Tibial artery (tissue), 4 donors: ENCODE measurements around the gene ZYX.

Experiments
- DNase-seq, 2 donors: peaks; one replicate each; pipeline ENCODE4 v3.0.0-alpha.2; 2019
- H3K27ac ChIP-seq, 2 donors: fragments of 200-600 bp; sonication (generic) in 1 of 2; 1 replicate in 1 of 2; 2 replicates in 1 of 2; pipeline ENCODE4 v1.5.1; 2018 to 2019; ENCODE audit warnings: mild to moderate bottlenecking in 1 of 2
- H3K27me3 ChIP-seq, 2 donors: fragments of 200-600 bp; sonication (generic) in 1 of 2; one replicate each; pipeline versions ENCODE4 v1.5.1 to v1.6.0; 2016 to 2019
- H3K36me3 ChIP-seq, 3 donors: fragments of 200-600 bp; sonication (generic) in 2 of 3; one replicate each; pipeline ENCODE4 v1.5.1; 2016 to 2019; ENCODE audit warnings: mild to moderate bottlenecking in 2 of 3
- H3K4me1 ChIP-seq, 4 donors: fragments of 200-600 bp; sonication (generic) in 2 of 4; 1 replicate in 3 of 4; 2 replicates in 1 of 4; pipeline ENCODE4 v1.5.1; 2016 to 2019
- H3K4me3 ChIP-seq, 2 donors: fragments of 200-600 bp; sonication (generic) in 1 of 2; 1 replicate in 1 of 2; 2 replicates in 1 of 2; pipeline ENCODE4 v1.5.1; 2018 to 2019; ENCODE audit warnings: mild to moderate bottlenecking in 2 of 2
- H3K9me3 ChIP-seq, 3 donors: fragments of 200-600 bp; sonication (generic) in 1 of 3; one replicate each; pipeline ENCODE4 v1.5.1; 2016 to 2019
- intact Hi-C: fragments of 100-400 bp; cut with DNase I; formaldehyde crosslinking; loops from one replicate; pipeline ENCODE4 v1.15.0; 2023; ENCODE audit warnings: low total_unique reads
- TF ChIP-seq, protein P1 (sequence below), 2 experiments: fragments of 200-600 bp in 1 of 2; fragments of 450-650 bp in 1 of 2; IDR thresholded peaks; one replicate each; pipeline ENCODE4 v1.5.1; 2017 to 2019; ENCODE audit warnings: antibody characterized with exemption in 2 of 2, mild to moderate bottlenecking in 1 of 2, moderate library complexity in 1 of 2

The ZYX gene, protein sequence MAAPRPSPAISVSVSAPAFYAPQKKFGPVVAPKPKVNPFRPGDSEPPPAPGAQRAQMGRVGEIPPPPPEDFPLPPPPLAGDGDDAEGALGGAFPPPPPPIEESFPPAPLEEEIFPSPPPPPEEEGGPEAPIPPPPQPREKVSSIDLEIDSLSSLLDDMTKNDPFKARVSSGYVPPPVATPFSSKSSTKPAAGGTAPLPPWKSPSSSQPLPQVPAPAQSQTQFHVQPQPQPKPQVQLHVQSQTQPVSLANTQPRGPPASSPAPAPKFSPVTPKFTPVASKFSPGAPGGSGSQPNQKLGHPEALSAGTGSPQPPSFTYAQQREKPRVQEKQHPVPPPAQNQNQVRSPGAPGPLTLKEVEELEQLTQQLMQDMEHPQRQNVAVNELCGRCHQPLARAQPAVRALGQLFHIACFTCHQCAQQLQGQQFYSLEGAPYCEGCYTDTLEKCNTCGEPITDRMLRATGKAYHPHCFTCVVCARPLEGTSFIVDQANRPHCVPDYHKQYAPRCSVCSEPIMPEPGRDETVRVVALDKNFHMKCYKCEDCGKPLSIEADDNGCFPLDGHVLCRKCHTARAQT

DNA sequence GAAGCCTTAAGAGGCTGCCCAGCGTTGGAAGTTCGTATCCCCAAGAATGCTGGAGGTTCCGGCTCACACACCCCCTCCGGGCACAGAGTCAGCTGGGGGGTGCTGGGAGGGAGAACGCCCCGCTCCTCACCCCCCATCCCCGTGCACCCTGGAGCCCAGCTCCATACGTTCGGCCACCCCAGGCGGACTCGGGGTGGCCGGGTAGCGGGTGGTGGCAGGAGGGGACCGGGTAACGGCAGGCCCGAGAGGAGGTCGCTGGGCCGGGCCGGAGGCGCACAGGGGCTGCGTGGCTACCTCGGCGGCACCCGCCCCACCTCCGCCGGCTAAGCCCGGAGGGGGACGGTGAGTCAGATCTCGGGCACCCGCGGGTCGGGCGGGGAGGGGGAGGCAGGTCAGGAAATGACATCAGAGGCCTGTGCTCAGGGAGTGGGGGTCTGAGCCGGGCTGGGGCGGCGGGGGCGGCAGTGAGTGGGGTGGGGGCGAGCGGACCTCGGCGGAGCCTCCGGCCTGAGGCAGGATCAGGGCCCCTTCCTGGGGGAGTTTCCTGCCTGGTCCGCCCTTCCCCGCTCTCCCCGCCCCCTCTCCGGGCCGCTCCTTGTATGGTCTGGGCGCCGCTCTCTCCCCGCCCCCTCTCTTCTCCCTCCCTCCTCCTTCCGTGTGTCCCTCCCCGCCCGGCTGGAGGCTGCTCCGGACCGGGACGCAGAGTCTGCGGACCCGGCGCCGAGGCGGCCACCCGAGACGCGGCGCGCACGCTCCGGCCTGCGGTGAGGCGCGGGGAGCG, at the start of gene ZYX:
TSS of gene ZYX (plus strand) at position 700 of the 781 bp plus-strand sequence. CDS start 227 bp downstream, outside the sequence.
- Histone ChIP-seq H3K4me3 (peak within 1 kb of the TSS; percentile 69 to 98), H3K9me3 (no peaks in the 10 kb centered on the region), H3K27ac (peak within 1 kb of the TSS; percentile 96 to 100), H3K27me3 (no peaks in the 10 kb centered on the region), H3K4me1 (peaks cover 0 to 56% (median 48%) of the 10 kb centered on the region in 4 donors), H3K36me3 (peaks cover 0 to 12% (median 0%) of the 10 kb centered on the region in 3 donors)
- DNase-seq = peak; percentile 97 to 98
- intact Hi-C loops = loop anchor here (5.0 kb wide), 1 partner anchor 36 kb away; no protein-coding TSS in a partner anchor
- TF ChIP-seq, protein P1, sequence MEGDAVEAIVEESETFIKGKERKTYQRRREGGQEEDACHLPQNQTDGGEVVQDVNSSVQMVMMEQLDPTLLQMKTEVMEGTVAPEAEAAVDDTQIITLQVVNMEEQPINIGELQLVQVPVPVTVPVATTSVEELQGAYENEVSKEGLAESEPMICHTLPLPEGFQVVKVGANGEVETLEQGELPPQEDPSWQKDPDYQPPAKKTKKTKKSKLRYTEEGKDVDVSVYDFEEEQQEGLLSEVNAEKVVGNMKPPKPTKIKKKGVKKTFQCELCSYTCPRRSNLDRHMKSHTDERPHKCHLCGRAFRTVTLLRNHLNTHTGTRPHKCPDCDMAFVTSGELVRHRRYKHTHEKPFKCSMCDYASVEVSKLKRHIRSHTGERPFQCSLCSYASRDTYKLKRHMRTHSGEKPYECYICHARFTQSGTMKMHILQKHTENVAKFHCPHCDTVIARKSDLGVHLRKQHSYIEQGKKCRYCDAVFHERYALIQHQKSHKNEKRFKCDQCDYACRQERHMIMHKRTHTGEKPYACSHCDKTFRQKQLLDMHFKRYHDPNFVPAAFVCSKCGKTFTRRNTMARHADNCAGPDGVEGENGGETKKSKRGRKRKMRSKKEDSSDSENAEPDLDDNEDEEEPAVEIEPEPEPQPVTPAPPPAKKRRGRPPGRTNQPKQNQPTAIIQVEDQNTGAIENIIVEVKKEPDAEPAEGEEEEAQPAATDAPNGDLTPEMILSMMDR (IDR thresholded peaks at IDR 0.05) = no peak

DNA sequence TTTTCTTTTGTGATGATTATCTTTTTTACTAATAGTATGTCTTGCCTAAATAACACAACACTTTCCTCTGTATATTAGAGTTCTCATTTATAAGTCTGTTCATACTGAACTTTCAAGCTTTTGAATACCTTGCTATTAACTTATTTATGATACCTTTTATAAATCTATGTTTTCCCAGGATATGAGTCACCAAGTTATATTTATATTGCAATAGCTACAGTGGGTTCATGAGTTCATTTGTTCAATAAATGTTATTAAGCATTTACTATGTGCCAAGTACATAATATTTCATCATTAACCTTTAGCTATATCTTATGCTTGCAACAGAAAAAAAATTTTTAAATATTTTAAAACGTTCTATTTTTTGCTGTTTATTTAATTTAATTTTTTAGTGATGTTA, 46.9 kb upstream of the ZYX start:
- no peaks in the 10 kb centered on the region for H3K4me1 ChIP-seq
- intact Hi-C loops = no loop called here

DNA sequence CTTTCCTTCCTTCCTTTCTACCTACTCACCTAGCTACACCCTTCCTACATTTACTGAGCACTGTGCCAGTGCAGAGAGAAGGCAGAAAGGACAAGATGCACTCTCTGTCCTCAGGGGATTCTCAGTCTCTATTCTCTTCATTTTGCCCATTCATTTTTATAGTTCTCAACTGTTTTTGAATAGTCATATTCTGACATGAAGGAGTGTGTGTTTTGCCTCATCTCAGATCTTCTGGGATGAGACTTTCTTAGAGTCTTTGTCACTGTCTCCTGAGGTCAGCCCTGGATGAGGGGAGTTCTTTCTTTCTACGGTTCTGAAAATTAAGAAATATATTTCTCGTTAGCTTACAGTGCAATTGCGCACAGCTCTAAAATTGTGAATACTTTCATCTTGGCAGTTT, 43.9 kb upstream of the ZYX start:
- Histone ChIP-seq H3K36me3 (no peaks in the 10 kb centered on the region), H3K27ac (no peak overlapping the region), H3K4me1 (no peaks in the 10 kb centered on the region), H3K9me3 (no peaks in the 10 kb centered on the region), H3K27me3 (peaks cover 0 to 17% of the 10 kb centered on the region in 2 donors), H3K4me3 (no peak overlapping the region)
- intact Hi-C loops = no loop called here
- DNase-seq = no peak
- TF ChIP-seq, protein P1 (IDR thresholded peaks at IDR 0.05) = no peak

More for the DNA sequence above, 46.9 kb upstream of the ZYX start:
- no peak overlapping the region for H3K27ac ChIP-seq
- H3K27me3 ChIP-seq = peaks cover 0 to 12% of the 10 kb centered on the region in 2 donors
- no peak overlapping the region for H3K4me3 ChIP-seq
- TF ChIP-seq, protein P1 (IDR thresholded peaks at IDR 0.05) = no peak
- no peak for DNase-seq
- no peaks in the 10 kb centered on the region for H3K36me3 ChIP-seq
- no peaks in the 10 kb centered on the region for H3K9me3 ChIP-seq

DNA sequence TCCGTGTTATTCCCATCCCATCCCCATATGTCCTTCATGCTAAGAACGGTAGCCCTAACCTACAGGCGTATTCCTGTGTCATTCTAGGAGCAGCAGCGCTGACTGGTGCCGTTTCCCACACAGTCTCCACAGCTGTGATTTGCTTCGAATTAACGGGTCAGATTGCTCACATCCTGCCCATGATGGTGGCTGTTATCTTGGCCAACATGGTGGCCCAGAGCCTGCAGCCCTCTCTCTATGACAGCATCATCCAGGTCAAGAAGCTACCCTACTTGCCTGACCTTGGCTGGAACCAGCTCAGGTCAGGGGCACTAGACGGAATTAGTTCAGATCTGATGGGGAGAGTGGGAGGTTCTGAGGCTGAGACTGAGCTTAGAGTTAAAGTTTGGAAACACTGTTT, 39.3 kb upstream of the ZYX start:
- H3K27me3 ChIP-seq = peaks cover 0 to 38% of the 10 kb centered on the region in 2 donors
- peaks cover 0 to 7% (median 2%) of the 10 kb centered on the region in 4 donors for H3K4me1 ChIP-seq
- no peak for DNase-seq
- intact Hi-C loops = no loop called here
- no peak overlapping the region for H3K4me3 ChIP-seq
- no peaks in the 10 kb centered on the region for H3K9me3 ChIP-seq
- no peak overlapping the region for H3K27ac ChIP-seq
- H3K36me3 ChIP-seq = no peaks in the 10 kb centered on the region
- TF ChIP-seq, protein P1 (IDR thresholded peaks at IDR 0.05) = no peak

DNA sequence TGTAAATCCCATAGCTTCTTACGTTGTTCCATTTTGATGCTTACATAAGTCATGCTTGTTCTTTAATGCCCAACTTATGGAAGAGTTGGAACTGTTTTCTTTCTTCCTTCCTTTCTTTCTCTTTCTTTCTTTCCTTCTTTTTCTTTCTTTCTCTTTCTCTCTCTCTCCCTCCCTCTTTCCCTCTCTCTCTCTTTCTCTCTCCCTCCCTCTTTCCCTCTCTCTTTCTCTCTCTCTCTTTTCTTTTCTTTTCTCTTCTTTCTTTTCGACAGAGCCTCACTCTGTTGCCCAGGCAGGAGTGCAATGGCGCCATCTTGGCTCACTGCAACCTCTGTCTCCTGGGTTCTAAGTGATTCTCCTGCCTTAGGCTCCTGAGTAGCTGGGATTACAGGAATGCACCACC, 37.5 kb upstream of the ZYX start:
- intact Hi-C loops = no loop called here
- H3K4me3 ChIP-seq = no peak overlapping the region
- H3K9me3 ChIP-seq = no peaks in the 10 kb centered on the region
- H3K4me1 ChIP-seq = peaks cover 0 to 7% (median 2%) of the 10 kb centered on the region in 4 donors
- peaks cover 0 to 34% of the 10 kb centered on the region in 2 donors for H3K27me3 ChIP-seq
- DNase-seq = no peak
- TF ChIP-seq, protein P1 (IDR thresholded peaks at IDR 0.05) = no peak
- no peaks in the 10 kb centered on the region for H3K36me3 ChIP-seq
- H3K27ac ChIP-seq = no peak overlapping the region
